ENCODE measurements around the gene FUT8.

The FUT8 gene

DNA sequence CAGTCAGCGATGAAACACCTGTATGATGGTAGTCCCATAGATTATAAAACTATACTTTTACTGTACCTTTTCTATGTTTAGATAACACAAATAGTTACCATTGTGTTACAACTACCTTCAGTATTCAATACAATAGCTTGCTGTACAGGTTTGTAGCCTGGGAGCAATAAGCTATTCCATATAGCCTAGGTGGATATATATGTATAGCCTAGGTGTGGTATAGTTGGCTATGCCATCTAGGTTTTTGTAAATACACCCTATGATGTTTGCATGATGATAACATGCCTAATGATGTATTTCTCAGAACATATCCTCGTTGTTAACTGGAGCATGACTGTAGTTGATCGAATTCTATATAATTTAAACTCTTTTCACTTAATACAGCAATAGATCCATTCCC, 316.1 kb downstream of the FUT8 start:
- no peak for DNase-seq (ENCODE audit: low spot score)
- POLR2A ChIA-PET (ENCODE audit: low non-redundant PET), result no interaction called here
- no peak overlapping the region for H3K27ac ChIP-seq
- CTCF ChIA-PET, result no interaction called here
- TF ChIP-seq, protein P1, sequence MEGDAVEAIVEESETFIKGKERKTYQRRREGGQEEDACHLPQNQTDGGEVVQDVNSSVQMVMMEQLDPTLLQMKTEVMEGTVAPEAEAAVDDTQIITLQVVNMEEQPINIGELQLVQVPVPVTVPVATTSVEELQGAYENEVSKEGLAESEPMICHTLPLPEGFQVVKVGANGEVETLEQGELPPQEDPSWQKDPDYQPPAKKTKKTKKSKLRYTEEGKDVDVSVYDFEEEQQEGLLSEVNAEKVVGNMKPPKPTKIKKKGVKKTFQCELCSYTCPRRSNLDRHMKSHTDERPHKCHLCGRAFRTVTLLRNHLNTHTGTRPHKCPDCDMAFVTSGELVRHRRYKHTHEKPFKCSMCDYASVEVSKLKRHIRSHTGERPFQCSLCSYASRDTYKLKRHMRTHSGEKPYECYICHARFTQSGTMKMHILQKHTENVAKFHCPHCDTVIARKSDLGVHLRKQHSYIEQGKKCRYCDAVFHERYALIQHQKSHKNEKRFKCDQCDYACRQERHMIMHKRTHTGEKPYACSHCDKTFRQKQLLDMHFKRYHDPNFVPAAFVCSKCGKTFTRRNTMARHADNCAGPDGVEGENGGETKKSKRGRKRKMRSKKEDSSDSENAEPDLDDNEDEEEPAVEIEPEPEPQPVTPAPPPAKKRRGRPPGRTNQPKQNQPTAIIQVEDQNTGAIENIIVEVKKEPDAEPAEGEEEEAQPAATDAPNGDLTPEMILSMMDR (conservative IDR thresholded peaks at IDR 0.05; ENCODE audit: low read depth), result no peak

DNA sequence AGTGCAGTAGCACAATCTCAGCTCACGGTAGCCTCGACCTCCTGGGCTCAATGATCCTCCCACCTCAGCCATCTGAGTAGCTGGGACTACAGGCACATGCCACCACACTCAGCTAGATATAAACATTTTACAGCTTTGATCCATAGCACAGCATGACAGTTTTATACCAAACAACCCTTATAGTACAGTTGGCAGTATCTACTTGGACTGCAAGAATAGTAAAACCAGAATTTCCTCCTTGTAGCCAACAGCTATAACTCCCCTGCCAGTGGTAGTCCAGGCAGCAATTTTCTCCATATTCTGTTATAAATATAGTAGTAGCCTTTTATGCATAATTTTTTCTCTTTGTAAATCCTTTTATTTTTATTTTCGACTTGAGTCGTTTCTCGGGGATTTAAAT, 317.0 kb downstream of the FUT8 start:
- DNase-seq (ENCODE audit: low spot score), result no peak
- H3K27ac ChIP-seq, result no peak overlapping the region
- POLR2A ChIA-PET (ENCODE audit: low non-redundant PET), result no interaction called here
- CTCF ChIA-PET, result no interaction called here
- TF ChIP-seq, protein P1 (conservative IDR thresholded peaks at IDR 0.05; ENCODE audit: low read depth), result no peak

DNA sequence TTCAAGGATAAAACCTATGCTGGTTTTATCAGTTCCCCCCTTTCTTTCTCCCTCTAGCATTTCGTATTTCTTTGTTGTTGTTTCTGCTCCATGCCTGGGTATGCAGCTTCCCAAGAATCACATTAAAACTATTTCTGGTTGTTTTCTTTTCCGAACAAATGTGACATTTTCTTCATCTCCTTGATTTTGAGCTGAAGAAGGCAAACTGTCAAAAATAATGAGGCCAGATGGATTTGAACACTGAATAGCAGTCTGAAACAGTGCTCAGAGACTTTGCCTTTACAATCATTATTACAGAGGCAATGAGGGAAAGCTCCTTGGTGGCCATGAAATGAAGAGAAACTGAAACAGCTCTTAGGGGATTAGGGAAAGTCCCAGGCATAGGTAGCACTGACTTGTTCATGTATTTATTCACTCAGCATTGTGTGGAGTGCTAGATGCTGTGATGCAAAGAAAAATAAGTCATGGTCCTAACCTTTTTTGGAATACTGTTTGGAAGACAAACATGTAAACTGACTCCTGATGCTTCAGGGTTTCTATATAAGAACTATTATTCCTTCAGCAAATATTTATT, 319.5 kb downstream of the FUT8 start:
- TF ChIP-seq, protein P1 (conservative IDR thresholded peaks at IDR 0.05; ENCODE audit: low read depth), result no peak
- H3K27ac ChIP-seq, result no peak overlapping the region
- ChIA-PET CTCF (no interaction called here), POLR2A (ENCODE audit: low non-redundant PET) (no interaction called here)
- no peak for DNase-seq (ENCODE audit: low spot score)

DNA sequence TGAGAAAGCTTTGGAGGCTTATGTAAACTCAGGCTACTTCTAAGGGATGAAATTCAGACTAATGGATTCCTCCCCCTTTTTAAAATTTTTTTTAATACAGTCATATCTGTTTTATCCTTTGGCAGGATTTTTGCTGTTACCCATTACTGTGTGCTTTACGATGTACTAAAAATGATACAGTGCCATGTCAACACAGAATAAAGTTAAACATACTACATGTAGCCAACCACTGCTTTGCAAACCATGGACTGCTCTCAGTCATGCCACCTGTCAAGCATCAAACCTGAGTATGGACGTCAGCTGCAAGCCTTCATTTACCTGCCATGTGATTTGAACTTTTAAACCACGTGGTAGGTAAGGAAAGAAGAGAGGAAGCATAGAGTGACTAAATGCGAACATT, 325.8 kb downstream of the FUT8 start:
- CTCF ChIA-PET, result no interaction called here
- TF ChIP-seq, protein P1 (conservative IDR thresholded peaks at IDR 0.05; ENCODE audit: low read depth), result no peak
- POLR2A ChIA-PET (ENCODE audit: low non-redundant PET), result no interaction called here
- no peak overlapping the region for H3K27ac ChIP-seq
- DNase-seq (ENCODE audit: low spot score), result no peak

DNA sequence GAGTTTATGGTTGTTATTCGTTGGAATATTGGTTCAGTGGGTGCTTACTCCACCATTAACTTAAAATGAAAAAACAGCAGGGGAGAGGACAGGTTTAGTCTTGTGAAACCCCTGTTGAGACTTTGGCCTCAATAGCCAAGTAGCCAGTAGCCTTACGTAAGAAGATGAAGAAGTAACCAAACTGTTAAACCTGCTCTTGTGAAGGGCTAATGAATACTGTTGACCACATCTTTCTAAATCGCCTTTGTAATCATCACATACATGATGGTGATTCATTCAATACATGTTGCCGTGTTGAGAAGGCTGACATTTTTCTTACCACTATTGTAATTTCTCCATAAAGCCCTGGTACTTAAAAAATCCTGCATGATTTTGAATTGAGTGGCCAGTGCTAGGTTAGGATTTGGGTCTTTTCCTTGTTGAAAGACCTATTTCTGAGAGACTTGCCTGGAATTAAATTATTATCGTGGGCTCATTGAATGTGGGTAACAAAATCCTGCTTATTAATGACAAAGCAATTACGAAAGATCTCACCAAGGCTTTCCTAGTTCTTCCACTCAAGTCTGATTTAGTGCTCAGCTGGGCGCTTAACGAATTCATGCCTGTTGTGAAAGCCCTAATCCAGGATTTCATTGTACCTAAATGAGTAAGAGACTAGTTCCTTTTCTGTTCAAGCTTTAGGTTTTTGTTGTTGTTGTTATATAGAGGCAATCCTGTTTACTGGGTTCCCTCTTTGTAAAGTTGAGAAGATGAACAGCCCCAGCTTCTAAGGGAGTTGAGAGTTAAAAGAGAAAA, 333.1 kb downstream of the FUT8 start:
- POLR2A ChIA-PET (ENCODE audit: low non-redundant PET), result no interaction called here
- CTCF ChIA-PET, result no interaction called here
- DNase-seq (ENCODE audit: low spot score), result no peak
- TF ChIP-seq, protein P1 (conservative IDR thresholded peaks at IDR 0.05; ENCODE audit: low read depth), result no peak
- H3K27ac ChIP-seq, result no peak overlapping the region

DNA sequence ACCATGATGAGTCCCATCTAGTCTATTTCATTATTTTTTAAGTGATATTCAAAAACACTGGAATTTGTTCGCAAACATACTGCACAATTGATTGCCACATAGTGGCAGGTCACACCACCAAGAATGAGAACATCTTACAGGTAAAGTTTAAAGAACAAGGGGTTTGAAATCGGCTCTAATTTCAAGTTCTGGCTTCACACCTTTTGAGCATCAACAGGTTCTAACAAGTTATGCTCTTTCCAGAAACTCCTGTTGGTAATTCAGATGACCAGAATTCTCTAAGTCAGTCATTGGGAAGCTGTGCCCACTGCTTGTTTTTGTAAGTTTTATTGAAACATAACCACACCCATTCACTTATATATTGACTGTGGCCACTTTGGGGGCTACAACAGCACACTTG, 336.3 kb downstream of the FUT8 start:
- CTCF ChIA-PET, result interaction anchor here (0.6 kb wide), 1 partner anchor 186 kb away, joined by 3 read pairs; no protein-coding TSS in a partner anchor
- TF ChIP-seq, protein P1 (conservative IDR thresholded peaks at IDR 0.05; ENCODE audit: low read depth), result no peak

More for the DNA sequence above, 336.3 kb downstream of the FUT8 start:
- POLR2A ChIA-PET (ENCODE audit: low non-redundant PET), result no interaction called here
- no peak for DNase-seq (ENCODE audit: low spot score)
- no peak overlapping the region for H3K27ac ChIP-seq

Measured in RWPE1 (cell line).